TTC549 (cell line): Measurements from ENCODE around the gene NES.
A peak's percentile ranks its signal among the peaks of the same experiment; 100 is the strongest.

Source experiments
- FAIRE-seq: peaks from 2 replicates; lab custom pipeline; 2012; peaks lifted over from hg19 to GRCh38; lab: Jason Lieb, UNC

Gene NES

GRCh38 chr1:156677616-156678596 lies 699 bp upstream of the NES start:
- peak; percentile 99 for FAIRE-seq

GRCh38 chr1:156676114-156676819 lies 940 bp downstream of the NES start:
- FAIRE-seq = no peak

DNA sequence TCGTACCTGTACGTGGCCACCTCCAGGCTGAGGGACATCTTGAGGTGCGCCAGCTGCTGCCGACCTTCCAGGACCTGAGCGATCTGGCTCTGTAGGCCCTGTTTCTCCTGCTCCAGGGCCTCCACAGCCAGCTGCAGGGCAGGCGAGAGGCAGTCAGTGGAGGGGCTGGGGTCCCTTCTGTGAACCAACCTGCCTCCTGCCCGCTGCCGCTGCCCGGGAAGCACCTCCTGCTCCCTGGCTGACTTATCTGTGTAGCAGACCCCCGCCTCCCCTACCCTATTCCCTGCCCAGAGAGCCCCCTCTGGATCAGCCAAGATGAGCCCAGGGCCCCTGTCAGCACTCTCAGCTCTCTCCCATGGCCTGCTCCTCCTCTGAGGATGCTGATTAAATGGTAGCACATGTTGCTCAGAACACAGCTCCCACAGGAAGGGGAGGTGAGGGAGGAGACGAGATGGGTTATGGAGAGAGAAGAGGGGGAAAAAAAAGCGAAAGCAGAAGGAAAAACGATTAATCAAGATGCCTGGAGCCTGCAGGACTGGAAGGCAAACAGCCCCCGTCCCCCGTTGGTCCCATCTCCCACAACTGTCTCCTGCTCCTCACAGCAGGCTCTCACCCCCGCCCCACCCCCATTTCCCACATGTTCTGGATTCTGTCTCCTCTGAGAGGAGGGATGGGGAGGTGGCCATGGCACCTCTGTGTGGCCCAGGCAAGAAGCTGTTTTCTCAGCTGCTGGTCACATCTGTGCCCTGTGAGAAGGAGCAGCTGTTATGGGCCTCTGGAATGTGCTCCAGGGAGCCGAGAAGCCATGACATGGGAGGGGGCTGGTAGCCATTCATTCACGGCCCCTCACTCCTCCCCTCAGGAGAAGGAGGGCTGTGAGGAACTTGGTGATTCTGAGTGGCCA lies 1.7 kb downstream of the NES start:
- no peak for FAIRE-seq

DNA sequence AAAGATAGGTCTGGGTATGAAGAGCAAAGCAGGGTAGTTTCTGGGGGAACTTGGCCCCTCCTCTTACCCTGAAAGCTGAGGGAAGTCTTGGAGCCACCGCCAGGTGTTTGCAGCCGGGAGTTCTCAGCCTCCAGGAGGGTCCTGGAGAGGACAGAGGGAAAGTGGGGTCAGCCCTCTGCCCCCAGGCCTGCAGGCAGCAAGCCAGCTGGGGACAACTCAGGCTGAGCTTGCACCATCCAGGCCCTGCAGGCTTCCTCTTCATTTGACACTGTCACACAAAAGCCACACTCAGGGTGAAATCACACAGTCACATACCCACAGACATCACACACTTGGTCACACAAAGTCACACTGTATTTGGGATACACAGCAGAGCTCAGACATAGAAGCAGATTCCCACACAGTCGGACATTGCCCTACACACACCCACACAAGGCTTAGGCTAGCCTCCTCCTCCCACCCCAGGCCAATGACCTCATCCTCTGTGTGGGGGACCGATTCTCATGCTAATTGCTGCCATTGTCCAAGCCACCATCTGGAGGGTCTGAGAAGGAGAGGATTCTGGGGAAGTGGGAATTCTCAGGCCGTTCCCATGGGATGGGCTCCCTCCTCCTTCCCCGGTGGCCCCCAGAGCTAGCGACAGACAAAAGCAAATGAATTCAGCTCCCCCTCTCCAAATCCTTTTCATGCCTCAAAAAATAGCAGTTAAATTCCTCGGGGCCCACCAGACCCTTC lies 3.7 kb downstream of the NES start:
- FAIRE-seq = no peak

DNA sequence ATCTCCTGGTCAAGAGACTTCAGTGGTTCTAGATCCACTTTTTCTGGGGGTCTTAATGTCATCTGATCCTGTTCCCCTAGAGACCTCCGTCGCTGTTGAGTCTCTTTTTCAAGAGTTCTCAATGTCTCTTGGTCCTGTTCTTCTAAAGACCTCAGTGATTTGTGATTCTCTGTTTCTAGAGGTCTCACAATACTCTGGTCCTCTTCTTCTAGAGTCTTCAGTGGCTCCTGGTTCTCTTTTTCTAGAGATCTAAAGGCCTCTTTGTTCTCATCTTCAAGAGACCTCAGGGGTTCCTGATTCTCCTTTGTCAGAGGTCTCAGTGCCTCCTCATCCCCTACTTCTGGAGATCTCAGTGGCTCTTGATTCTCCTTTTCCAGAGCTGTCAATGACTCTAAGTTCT lies 5.4 kb downstream of the NES start:
- FAIRE-seq = no peak

DNA sequence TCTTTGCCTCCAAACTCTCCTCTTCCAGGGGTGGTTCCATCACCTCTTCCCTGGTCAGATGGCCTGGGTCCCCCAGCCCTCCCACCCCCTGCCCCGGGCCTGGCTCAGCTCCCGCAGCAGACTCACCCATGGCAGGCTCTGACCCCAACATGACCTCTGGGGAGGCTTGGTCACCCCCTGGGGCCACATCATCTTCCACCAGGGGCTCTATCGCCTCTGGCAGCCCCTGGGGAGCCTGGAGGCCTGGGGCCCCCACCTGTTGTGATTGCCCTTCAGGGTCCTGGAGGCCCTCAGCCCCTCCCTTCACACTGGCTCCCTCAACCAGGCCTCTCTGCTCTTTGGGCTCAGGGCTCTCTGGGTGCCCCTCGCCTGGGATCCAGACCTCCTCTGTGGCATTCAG lies 6.4 kb downstream of the NES start:
- FAIRE-seq = no peak

GRCh38 chr1:156670359-156670758 lies 6.8 kb downstream of the NES start:
- FAIRE-seq = no peak

DNA sequence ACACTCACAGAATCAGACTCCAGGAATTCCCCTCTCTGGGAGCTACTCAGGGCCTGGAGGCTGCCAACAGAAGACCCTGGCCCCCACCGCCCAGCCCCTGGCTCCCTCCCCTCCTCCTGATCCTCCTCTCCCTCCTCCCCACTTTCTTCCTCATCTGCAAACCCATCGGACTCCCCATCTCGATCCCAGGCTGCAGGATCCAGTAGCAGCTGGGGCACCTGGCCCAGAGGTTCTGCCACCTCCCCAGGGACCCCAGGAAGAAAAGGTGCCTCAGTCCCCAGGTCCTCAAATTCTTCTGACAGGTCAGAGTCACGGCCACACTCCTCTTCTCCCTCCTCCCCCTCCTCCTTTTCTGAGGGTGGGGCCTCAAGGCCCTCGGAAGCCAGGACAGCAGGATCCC lies 7.4 kb downstream of the NES start:
- no peak for FAIRE-seq

DNA sequence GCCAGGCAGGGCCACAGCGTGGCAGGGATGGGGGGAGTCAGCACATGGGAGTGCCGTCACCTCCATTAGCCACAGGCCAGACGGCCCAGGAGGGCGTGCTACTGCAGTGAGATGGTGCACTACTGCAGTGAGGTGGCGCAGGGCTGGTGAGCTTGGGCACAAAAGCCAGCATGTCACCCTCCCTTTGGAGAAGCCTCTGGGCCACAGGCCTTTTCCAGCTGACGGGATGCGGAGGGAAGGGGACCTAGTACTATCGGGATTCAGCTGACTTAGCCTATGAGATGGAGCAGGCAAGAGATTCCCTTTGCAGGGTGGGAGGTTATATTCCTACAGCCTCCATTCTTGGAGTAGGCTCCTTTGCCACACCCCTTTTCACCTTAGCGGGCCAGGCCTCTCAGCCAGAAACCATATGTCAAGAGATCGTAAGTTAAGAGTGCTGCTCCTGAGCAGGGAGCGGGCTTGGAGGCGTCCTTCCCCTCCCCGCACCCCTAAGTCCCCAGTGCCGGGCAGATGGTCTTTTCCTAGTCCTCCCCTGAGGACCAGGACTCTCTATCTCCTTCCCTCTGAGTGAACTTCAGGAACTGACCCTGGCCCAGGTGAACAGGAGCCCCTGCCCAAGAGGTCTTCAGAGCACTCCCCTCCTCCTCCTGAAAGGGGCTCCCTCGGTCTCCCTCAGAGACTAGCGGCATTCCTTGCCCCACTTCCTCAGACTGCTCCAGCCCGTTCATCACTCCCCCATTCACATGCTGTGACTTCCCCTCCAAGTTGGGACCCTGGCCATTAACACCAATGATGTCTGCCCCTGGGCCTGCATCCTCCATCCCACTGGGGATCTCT lies 8.2 kb downstream of the NES start:
- FAIRE-seq = peak; percentile 51

DNA sequence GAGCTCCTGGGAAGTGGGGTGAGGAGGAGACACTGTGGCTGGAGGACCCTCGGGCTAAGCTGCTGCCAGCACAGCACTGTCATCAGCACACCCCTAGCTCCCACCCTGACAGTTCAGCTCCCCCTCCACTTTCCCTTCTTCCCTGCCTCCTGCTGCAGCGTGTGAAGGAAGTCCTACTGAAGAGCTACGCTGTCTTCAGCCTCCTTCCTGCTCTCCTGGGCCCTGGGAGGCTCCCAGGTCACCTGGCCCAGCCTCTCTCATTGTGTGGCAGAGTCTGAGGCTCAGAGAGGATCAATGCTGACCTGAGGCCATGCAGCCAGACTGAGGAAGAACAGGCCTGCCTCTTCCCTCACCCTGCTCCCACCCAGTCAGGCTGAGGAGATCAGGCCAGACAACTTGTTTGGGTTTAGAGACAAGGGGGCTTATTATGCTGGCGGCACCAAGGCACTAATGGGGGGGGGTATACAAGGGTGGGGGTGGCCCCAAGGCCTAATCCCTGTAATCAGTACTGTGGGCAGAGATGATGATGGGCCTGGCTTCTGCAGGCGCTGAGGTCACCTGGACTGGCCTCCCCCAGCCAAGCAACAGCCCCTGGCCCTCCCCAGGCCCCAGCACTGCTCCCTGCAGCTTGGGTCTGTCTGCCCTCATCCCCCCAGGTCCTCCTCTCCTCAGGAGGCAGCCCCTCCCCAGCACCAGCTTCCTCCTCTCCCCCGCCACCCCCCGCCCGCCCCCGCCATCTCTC lies 9.1 kb downstream of the NES start:
- FAIRE-seq = peak; percentile 63

- FAIRE-seq = peak; percentile 58
Observed at GRCh38 chr1:156667610-156667967, 9.6 kb downstream of the NES start.

DNA sequence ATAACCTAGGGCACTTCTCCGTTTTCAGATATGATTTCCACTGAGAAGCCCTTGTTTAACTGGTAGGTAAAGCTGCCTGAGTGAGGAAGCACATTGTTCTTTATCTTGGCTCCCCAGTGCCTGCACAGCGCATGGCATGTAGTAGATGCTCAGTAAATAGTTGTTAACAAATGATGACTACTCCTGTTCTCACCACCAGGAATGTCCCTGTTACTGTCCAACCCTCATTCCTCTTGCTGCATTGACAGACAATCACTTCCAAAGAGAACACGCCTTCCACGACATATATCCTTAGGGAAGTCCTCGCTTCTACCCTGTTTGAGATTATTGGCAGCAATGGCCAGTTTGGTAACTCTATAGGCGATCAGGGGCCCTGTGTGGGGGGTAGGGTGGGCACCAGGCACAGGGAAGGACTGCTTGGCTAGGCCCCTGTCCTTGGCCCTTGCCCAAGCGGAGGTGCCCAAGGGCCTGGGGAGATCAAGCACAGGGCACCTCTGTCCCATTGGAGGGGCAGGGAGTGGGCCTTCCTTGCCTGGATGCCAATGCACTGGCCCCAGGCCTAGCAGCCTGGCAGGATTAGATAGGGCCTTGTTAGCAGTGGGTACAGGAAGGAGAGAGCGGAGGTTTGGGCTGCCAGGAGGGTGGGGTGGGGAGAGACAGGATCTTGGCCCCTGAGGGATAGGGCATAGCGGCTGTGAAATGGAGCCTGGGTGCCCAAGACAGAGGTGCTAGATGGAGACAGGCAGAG lies 10.2 kb downstream of the NES start:
- FAIRE-seq = peak; percentile 38

DNA sequence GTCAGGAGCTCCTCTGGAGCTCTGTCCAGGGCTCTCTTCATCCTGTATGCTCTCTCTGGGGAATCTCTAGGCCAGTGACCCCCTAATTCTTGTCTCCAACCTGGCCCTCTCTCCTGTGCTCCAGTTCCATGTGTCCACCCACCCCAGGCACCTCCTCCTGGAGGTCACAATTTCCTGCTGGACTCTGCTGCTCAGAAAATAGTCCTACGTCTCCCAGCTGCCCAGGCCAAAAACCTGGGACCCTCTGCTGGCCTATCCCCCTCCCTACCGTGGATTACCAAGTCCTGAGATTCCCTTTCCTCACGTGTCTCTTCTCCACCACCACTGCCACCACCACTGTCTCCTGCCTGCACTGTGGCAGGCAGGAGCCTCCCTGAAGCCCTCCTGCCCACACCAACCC lies 11.7 kb downstream of the NES start:
- FAIRE-seq = no peak

- FAIRE-seq = no peak
Observed at GRCh38 chr1:156664767-156665411, 12.3 kb downstream of the NES start.

DNA sequence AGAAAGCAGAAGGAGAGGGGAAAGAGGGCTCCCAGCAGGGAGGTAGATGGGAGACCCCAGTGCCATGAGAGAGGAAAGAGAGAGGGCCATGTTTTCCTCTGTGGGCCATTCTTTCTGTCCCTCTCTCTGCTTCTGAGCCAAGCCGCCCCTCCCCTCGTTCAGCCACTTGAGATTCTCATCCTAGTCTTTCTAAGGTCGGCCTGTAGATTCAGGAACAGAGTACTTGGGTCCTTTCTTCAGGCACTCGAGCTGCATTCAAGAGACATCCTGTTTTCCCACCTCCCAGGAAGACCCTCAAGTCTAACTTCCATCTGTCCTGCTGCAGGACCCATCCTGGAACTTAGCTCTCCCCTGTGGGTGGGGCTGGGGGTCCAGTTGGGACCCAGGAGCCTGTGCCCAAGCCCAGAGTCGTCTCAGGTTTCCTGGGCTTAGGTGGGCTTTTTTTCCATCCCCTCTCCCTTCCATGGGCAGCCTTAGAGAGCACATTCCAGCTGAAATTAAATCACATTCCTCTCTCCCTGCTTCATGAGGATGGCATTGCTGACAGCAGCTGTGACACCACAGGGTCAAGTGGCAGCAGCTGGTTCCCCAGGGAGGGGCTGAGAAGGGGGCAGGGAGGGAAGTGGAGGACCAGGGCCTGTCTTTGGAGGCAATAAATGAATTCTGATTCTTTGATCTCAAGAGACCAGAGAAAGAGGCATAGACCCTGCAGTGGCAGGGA lies 13.0 kb downstream of the NES start:
- no peak for FAIRE-seq

DNA sequence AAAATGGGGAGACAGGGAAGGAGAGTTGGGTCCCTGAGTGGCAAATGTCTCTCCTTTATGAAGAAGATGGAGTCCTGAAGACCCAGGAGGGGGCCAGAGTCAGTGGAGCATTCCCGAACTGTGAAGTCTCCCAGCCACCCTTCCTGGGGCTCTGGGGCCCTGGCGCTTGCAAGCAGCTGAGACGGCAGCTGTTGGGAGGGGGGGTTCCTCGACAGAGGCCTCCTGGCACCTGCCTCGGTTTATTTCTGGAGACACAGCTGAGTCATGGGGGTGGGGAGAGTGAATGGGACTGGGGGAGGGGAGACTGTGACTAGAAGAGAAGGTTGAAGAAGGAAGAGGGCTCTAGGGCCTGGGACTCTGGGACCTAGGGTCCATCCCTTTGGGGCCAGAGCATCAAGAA lies 14.0 kb downstream of the NES start:
- no peak for FAIRE-seq

DNA sequence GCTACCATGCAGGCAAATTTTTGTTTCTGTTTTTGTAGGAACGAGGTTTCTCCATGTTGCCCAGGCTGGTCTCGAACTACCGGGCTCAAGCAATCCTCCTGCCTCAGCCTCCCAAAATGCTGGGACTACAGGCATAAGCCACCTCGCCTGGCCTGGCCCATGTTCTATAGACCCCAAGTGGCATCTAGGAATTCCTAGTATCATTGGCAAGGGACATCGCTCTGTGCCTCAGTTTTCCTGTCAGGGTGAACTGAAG lies 14.5 kb downstream of the NES start:
- FAIRE-seq = no peak

DNA sequence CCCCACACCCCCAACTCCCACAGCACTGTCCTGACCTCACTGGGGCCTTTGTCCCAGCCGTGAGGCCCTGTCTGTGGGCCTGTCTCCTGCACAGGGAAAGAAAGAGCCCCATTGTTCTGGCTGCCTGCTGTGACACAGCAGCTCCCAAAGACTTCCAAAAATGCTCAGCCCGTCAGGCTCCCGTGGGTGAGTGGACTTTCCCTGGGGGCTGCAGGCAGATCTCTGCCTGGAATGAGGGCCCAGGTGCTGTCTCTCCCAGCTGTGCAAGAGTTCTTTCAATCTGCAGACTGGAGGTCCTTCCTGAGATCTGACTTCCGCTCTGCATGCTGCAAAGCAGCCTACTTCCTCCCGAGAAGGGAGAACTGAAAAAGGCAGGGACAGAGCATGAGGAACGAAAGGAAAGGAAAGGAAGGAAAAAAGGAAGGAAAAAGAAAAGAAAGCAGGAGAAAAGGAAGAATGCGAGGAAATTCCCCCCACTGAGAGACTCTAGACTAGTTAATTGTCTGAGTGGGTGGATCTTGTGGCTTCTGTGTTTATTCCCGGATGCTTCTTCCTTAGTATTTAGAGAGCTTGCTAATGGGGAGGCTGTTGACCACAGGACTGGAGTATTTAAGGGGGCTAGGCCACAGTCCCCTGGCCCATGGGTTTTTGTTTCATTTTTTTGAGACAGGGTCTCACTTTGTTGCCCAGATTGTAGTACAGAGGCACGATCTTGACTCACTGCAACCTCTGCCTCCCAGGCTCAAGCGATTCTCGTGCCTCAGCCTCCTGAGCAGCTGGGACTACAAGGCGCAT lies 15.0 kb downstream of the NES start:
- no peak for FAIRE-seq
